IPS-18a (cell line): ENCODE results near the gene GLYATL3.

Source experiments
- H3K27ac ChIP-seq: one replicate; pipeline ENCODE4 v1.5.1; 2013; ENCODE audit warnings: low read length
- H3K27me3 ChIP-seq: one replicate; pipeline ENCODE4 v1.6.1; 2013; ENCODE audit warnings: mild to moderate bottlenecking, low read length; ENCODE audit not compliant: control insufficient read depth, insufficient read depth
- H3K36me3 ChIP-seq: one replicate; pipeline ENCODE4 v1.6.1; 2013; ENCODE audit warnings: low read depth, low read length; ENCODE audit not compliant: control insufficient read depth
- H3K4me1 ChIP-seq: one replicate; pipeline ENCODE4 v1.6.1; 2013; ENCODE audit warnings: low read depth, low read length; ENCODE audit not compliant: control insufficient read depth
- H3K4me3 ChIP-seq: one replicate; pipeline ENCODE4 v1.5.1; 2013; ENCODE audit warnings: low read length
- H3K9ac ChIP-seq: one replicate; pipeline ENCODE4 v1.6.1; 2013; ENCODE audit warnings: mild to moderate bottlenecking, low read length, moderate library complexity
- H3K9me3 ChIP-seq: one replicate; pipeline ENCODE4 v1.6.1; 2013; ENCODE audit warnings: low read depth, low read length; ENCODE audit not compliant: control insufficient read depth

Gene GLYATL3

DNA sequence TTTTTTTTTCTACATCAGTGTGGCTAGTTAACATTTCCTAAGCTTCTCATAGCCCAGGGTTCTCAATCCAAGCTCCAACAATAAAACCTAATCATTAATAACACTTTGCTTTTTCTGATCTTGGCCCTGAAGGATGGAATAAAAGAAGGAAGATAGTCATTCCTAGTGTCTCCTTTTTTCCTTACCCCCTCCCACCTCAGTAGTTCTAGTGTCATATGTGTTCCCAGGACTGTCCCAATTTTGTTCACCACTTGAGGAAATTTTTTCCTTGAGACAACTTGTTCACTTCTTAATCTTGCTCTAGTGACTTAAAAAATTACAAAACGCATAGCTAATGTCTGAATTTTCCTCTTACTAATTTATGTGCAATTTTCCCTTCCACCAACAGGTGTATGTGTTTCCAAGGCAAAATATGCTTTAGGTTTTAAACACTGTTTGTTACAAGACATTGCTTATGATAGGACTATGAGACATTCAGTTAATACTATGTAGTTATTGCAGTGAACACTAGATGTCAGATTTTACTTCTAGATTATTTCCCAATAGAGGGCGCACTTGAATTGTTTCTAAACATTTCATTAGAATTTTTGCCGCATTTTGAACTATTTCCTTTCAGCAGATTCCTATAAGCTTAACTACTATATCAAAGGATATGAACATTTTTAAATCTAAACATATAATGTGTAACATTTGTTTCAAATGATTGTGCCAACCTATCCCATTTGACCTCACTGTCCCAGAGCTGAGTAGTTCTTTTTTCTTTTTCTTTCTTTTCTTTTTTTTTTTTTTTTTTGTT, 32.2 kb downstream of the GLYATL3 start:
- H3K27me3 ChIP-seq = no peaks in the 10 kb centered on the region
- H3K36me3 ChIP-seq = no peaks in the 10 kb centered on the region
- no peaks in the 10 kb centered on the region for H3K9me3 ChIP-seq
- H3K9ac ChIP-seq = no peak overlapping the region
- H3K4me1 ChIP-seq = peaks cover 5% of the 10 kb centered on the region
- no peak overlapping the region for H3K27ac ChIP-seq
- no peak overlapping the region for H3K4me3 ChIP-seq

DNA sequence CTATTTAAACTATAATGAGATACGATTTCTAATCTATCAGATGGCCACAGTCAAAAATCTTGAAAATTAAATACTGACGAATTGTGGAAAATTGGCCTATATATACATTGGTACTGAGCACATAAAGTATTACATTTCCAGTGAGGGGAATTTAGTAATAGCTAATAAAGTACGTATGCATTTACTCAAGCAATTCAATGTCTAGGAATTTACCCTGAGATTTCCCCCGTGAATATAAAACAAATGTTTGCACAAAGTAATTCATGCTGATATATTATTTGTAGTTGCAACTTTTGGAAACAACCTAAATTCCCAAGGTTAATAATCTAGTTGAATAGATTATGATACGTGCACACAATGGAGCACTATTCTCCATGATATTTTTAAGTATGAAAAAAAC, 36.1 kb downstream of the GLYATL3 start:
- Histone ChIP-seq H3K27ac (no peak overlapping the region), H3K4me3 (no peak overlapping the region), H3K4me1 (no peaks in the 10 kb centered on the region), H3K9me3 (no peaks in the 10 kb centered on the region), H3K27me3 (no peaks in the 10 kb centered on the region), H3K9ac (no peak overlapping the region), H3K36me3 (no peaks in the 10 kb centered on the region)

DNA sequence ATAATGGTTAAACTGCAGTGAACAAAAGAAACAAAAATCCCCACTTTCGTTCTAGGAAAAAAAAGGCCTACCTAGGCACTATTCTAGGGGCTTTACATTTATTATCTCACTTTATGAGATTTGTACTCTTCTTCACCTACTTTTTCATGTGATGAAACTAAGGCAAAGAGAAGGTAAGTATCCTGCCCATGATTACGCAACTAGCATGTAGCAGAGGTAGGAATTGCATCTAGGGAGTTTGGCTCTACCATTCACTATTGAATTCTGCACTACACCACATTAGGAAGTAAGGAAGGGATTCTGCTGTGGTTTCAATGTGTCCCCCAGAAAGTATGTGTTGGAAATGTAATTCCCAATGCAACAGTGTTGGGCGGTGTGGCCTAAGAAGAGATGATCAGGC, 39.4 kb downstream of the GLYATL3 start:
- Histone ChIP-seq H3K27me3 (no peaks in the 10 kb centered on the region), H3K9ac (no peak overlapping the region), H3K9me3 (no peaks in the 10 kb centered on the region), H3K36me3 (no peaks in the 10 kb centered on the region), H3K27ac (no peak overlapping the region), H3K4me3 (no peak overlapping the region), H3K4me1 (peaks cover 4% of the 10 kb centered on the region)

DNA sequence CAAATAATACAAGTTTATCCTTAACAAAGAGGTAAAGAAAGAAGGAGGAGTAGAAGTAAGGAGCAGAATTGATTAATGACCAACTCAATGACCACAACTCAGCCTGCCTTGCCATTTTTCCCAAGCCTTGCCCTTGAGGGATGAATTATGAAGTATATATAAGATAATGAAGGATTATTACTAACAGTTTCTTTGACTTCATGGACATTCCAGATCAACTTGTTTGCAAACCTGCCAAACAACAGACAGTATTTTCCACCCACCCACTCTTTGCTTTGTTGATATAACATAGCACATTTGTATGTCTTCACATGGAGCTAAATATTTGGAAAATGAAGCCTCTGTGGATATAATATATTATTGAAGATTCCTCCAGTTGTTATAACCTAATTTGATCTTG, 40.9 kb downstream of the GLYATL3 start:
- H3K9me3 ChIP-seq = no peaks in the 10 kb centered on the region
- no peak overlapping the region for H3K4me3 ChIP-seq
- H3K36me3 ChIP-seq = no peaks in the 10 kb centered on the region
- no peak overlapping the region for H3K27ac ChIP-seq
- H3K9ac ChIP-seq = no peak overlapping the region
- H3K4me1 ChIP-seq = peaks cover 4% of the 10 kb centered on the region
- H3K27me3 ChIP-seq = no peaks in the 10 kb centered on the region

DNA sequence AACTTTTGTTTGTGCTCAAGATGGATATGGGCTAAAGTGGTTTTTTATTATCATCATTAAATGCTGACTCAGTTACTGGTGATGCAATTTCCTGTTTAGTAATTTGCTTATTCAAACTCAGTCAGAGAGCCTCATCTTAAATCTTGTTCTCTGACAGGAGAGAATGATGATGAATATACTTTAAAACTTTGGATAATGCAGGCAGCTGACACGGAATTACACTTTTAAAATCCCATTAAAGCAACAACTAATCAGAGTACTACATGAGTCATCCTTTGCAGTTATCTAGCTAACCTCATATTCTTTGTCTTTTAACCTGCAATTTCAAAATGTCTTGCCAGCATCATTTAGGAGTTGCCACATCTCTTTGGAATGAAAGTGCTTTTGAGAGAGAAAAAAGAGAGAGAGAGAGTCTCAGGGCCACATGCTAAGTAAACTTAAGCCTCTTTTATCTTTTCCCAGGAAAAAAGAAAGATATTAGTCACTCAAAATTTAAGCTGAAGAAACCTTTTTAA, 41.5 kb downstream of the GLYATL3 start:
- Histone ChIP-seq H3K27ac (no peak overlapping the region), H3K9ac (no peak overlapping the region), H3K36me3 (no peaks in the 10 kb centered on the region), H3K27me3 (no peaks in the 10 kb centered on the region), H3K9me3 (no peaks in the 10 kb centered on the region), H3K4me1 (peaks cover 4% of the 10 kb centered on the region), H3K4me3 (no peak overlapping the region)

DNA sequence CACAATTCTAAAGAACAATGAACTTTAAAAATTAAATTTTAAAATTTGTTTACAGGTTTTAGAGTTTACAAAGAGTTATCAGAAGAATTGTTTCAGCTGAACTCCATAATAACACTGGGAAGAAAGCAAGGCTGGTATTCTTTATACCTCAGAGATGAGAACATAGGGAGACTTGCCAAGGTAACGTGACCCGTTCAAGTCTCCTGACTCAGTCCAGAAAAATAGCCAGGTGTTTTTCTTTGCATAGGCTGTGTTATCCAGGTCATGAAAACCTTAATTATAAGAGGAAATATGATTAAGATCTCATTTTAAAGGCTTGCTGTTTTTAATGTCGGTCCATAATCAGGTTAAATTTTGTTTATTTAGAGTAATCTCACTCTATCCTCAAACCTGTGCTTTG, 42.2 kb downstream of the GLYATL3 start:
- no peaks in the 10 kb centered on the region for H3K9me3 ChIP-seq
- H3K9ac ChIP-seq = no peak overlapping the region
- no peaks in the 10 kb centered on the region for H3K27me3 ChIP-seq
- H3K4me1 ChIP-seq = peaks cover 4% of the 10 kb centered on the region
- H3K27ac ChIP-seq = no peak overlapping the region
- H3K4me3 ChIP-seq = no peak overlapping the region
- H3K36me3 ChIP-seq = no peaks in the 10 kb centered on the region

DNA sequence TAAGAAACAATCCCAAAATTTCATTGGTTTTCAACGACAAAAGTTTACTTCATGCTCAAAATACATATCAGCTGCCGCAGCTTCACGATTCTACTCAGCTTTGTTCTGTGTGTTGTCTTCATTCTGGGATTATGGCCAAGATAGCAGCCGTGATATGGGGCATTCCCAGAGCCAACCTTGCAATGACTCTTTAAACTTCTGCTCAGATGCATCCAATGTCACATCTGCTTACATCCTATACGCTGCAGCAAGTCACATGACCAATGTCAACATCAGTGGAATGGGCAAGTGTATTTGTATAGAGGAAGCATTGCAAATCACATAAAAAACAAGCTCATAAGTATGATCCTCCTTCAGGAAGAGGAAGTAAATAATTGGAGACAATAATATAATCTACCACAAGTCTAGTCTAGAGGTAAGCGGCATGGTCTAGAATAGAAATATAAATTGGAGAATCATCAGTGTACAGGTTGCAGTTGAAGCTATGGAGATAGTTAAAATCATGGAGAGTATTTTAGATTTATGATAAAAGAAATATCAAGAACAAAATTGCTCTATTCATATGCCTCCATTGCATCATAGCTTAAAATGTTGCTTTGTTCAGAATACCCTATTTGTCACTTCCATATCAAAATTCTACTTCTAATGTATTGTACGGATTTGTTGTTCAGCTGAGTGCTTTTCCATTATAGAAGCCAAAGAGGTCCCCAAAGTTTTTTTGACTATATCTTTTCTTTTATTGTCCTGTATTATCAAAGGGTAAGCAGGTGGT, 43.5 kb downstream of the GLYATL3 start:
- H3K27ac ChIP-seq = no peak overlapping the region
- H3K9ac ChIP-seq = no peak overlapping the region
- H3K4me1 ChIP-seq = peaks cover 4% of the 10 kb centered on the region
- H3K36me3 ChIP-seq = no peaks in the 10 kb centered on the region
- no peaks in the 10 kb centered on the region for H3K27me3 ChIP-seq
- H3K4me3 ChIP-seq = no peak overlapping the region
- H3K9me3 ChIP-seq = no peaks in the 10 kb centered on the region

DNA sequence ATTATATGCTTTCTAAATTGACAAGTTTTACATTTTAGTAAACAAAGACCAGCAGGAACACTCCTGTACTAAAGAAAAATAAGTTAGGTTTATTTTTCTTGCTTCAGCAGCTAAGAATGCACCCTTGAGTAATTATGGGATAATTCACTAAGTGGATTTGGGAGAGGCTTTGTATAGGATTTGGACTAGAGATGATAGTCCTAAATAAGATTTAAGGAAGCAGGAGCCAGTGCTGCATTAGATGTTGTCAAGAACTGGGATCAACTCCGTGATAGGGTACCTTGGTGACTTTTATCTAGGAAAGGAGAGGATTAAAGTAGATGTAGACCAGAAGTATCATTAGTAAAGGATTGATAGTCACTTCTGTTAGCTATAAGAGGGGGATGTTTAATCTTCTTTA, 46.6 kb downstream of the GLYATL3 start:
- Histone ChIP-seq H3K4me3 (no peak overlapping the region), H3K27me3 (peaks cover 13% of the 10 kb centered on the region), H3K9me3 (no peaks in the 10 kb centered on the region), H3K36me3 (no peaks in the 10 kb centered on the region), H3K4me1 (peaks cover 11% of the 10 kb centered on the region), H3K27ac (no peak overlapping the region), H3K9ac (no peak overlapping the region)

DNA sequence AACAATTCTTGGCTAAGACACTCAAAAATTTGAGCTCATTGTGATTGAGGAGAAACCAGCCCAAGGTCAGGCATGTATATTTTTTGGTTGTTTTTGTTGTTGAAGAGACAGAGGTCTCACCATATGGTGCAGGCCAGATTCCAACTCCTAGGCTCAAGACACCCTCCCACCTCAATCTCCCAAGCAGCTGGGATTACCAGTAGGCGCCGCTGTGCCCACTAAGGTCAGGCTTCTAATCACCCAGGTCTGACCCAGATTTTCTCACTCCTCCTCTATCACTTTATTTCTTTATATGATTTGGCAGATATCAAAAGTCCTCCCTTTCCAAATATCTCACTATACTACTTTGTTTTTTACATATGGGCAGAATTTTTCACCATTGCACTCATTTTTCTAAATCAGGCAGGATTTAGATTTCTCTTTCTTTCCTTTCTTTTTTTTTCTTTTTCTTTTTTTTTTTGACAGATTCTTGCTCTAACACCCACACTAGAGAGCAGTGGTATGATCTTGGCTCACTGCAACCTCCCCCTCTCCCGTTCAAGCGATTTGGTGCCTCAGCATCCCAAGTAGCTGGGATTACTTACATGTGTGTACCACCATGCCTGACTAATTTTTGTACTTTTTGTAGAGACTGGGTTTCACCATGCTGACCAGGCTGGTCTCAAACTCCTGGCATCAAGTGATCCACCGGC, 49.0 kb downstream of the GLYATL3 start:
- Histone ChIP-seq H3K27ac (no peak overlapping the region), H3K4me3 (no peak overlapping the region), H3K27me3 (peaks cover 17% of the 10 kb centered on the region), H3K9me3 (no peaks in the 10 kb centered on the region), H3K36me3 (peaks cover 3% of the 10 kb centered on the region), H3K9ac (peak overlapping the region; percentile 13), H3K4me1 (peaks cover 18% of the 10 kb centered on the region)

DNA sequence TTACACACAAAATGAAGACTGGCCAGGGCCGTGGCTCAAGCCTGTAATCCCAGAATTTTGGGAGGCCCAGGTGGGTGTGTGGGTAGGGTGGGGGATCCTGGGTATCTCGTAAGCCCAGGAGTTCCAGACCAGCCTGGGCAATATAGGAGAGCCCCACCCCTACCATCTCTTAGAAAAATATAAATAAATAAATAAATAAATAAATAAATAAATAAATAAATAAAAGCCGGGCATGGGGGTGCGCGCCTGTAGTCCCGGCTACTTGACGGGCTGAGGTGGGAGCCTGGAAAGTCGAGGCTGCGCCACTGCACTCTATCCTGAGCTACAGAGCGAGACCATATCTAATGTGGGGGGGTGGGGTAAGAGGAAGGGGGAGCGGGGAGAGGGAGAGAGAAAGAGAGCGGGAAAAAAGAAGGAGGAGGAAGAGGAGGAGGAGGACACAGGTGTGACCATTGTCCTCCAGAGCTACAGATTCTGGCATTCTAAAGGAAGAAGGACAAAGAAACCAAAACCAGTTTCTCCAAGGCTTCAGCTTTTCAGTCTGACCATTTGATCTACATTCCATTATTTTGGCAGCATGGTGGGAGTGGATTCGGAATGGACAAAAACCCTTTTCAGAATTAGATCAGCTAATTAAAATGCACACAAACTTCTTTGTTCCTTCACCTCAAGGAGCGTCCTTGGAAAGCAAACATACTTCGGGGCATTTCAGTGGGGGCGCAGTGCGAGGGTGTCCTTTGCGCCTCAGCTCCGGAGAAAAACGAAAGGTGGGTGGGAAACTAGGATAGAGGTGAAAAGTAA, 50.2 kb downstream of the GLYATL3 start:
- peak overlapping the region; percentile 85 for H3K4me3 ChIP-seq
- peak overlapping the region; percentile 41 for H3K27ac ChIP-seq
- peaks cover 22% of the 10 kb centered on the region for H3K27me3 ChIP-seq
- H3K4me1 ChIP-seq = peaks cover 23% of the 10 kb centered on the region
- H3K9ac ChIP-seq = peak overlapping the region; percentile 94
- peaks cover 8% of the 10 kb centered on the region for H3K36me3 ChIP-seq
- no peaks in the 10 kb centered on the region for H3K9me3 ChIP-seq
